ENCODE results near the gene ZNF70. TPM values are rescaled to one million over a fixed set of nuclear protein-coding genes. Genes with fewer than 3 reads are reported as not detected.

Gene ZNF70
- total and polyA plus RNA-seq, 2 experiments from 2014 or later = 2.3 to 5.2 TPM

- no peak for DNase-seq (ENCODE audit: low spot score)
- peaks cover 54% of the 10 kb centered on the region for H3K4me1 ChIP-seq (ENCODE audit: insufficient read depth)
- peak overlapping the region; percentile 78 for H3K27ac ChIP-seq
- H3K4me2 ChIP-seq = peak overlapping the region; percentile 85
- WGBS (ENCODE audit: low lambda C conversion rate, missing lambda C conversion rate) = 57% methylated on average over 4 of the region's 4 CpGs
- H2AFZ ChIP-seq = no peak overlapping the region
- no peaks in the 10 kb centered on the region for H3K36me3 ChIP-seq (replicated peaks; ENCODE audit: insufficient read depth, low read depth)
- H3K4me3 ChIP-seq = no peak overlapping the region
- peaks cover 57% of the 10 kb centered on the region for H4K20me1 ChIP-seq (ENCODE audit: insufficient read depth, poor library complexity, severe bottlenecking)
- H3K27me3 ChIP-seq = no peaks in the 10 kb centered on the region
- TF ChIP-seq EZH2 (IDR thresholded peaks at IDR 0.05; ENCODE audit: borderline replicate concordance) = no peak
- TF ChIP-seq EZH2phosphoT487 (IDR thresholded peaks at IDR 0.05; ENCODE audit: low read depth, severe bottlenecking, unreplicated experiment) = no peak
- TF ChIP-seq, protein P1, sequence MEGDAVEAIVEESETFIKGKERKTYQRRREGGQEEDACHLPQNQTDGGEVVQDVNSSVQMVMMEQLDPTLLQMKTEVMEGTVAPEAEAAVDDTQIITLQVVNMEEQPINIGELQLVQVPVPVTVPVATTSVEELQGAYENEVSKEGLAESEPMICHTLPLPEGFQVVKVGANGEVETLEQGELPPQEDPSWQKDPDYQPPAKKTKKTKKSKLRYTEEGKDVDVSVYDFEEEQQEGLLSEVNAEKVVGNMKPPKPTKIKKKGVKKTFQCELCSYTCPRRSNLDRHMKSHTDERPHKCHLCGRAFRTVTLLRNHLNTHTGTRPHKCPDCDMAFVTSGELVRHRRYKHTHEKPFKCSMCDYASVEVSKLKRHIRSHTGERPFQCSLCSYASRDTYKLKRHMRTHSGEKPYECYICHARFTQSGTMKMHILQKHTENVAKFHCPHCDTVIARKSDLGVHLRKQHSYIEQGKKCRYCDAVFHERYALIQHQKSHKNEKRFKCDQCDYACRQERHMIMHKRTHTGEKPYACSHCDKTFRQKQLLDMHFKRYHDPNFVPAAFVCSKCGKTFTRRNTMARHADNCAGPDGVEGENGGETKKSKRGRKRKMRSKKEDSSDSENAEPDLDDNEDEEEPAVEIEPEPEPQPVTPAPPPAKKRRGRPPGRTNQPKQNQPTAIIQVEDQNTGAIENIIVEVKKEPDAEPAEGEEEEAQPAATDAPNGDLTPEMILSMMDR (IDR thresholded peaks at IDR 0.05; ENCODE audit: poor library complexity) = no peak
- no peaks in the 10 kb centered on the region for H3K9me3 ChIP-seq (ENCODE audit: low read depth)
- H3K79me2 ChIP-seq = peaks cover 68% of the 10 kb centered on the region
- H3K9me2 ChIP-seq (replicated peaks; ENCODE audit: insufficient read depth) = no peaks in the 10 kb centered on the region
These were observed 38.2 kb upstream of the ZNF70 start for GRCh38 chr22:23789121-23789520.

DNA sequence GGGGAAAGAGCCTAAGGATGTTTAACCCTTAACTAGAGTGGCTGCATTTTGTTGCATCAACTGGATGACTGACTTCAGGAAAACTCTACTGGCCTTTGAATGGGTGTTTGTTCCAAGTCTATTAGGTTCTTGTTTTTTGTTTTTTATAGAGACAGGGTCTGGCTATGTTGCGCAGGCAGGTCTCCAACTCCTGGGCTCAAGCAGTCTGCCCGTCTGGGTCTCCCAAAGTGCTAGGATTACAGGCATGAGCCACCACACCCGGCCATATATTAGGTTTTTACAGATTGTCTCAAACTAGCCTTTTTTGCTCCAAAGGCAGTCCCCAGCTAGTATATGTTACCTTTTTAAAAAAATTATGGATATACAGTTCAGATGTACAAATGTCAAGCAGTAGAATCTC, 37.0 kb upstream of the ZNF70 start:
- Histone ChIP-seq H3K79me2 (peaks cover 58% of the 10 kb centered on the region), H2AFZ (no peak overlapping the region), H3K4me1 (ENCODE audit: insufficient read depth) (peaks cover 66% of the 10 kb centered on the region), H4K20me1 (ENCODE audit: insufficient read depth, poor library complexity, severe bottlenecking) (peaks cover 54% of the 10 kb centered on the region), H3K4me2 (peak overlapping the region; percentile 85), H3K27ac (peak overlapping the region; percentile 100), H3K9me3 (ENCODE audit: low read depth) (no peaks in the 10 kb centered on the region), H3K36me3 (replicated peaks; ENCODE audit: insufficient read depth, low read depth) (no peaks in the 10 kb centered on the region), H3K4me3 (peak overlapping the region; percentile 91), H3K9me2 (replicated peaks; ENCODE audit: insufficient read depth) (no peaks in the 10 kb centered on the region), H3K27me3 (no peaks in the 10 kb centered on the region)
- whole genome bisulfite sequencing (ENCODE audit: low lambda C conversion rate, missing lambda C conversion rate) = 23% methylated on average over 3 of the region's 3 CpGs
- TF ChIP-seq EZH2 (IDR thresholded peaks at IDR 0.05; ENCODE audit: borderline replicate concordance) (no peak), EZH2phosphoT487 (IDR thresholded peaks at IDR 0.05; ENCODE audit: low read depth, severe bottlenecking, unreplicated experiment) (no peak)
- TF ChIP-seq, protein P1 (IDR thresholded peaks at IDR 0.05; ENCODE audit: poor library complexity) = no peak
- DNase-seq (ENCODE audit: low spot score) = no peak

- Histone ChIP-seq H3K9me3 (ENCODE audit: low read depth) (no peaks in the 10 kb centered on the region), H3K4me3 (peak overlapping the region; percentile 91), H3K27ac (peak overlapping the region; percentile 100), H3K27me3 (no peaks in the 10 kb centered on the region), H3K4me1 (ENCODE audit: insufficient read depth) (peaks cover 66% of the 10 kb centered on the region), H3K4me2 (peak overlapping the region; percentile 85), H3K36me3 (replicated peaks; ENCODE audit: insufficient read depth, low read depth) (no peaks in the 10 kb centered on the region), H4K20me1 (ENCODE audit: insufficient read depth, poor library complexity, severe bottlenecking) (peaks cover 50% of the 10 kb centered on the region), H3K9me2 (replicated peaks; ENCODE audit: insufficient read depth) (no peaks in the 10 kb centered on the region), H3K79me2 (peaks cover 54% of the 10 kb centered on the region), H2AFZ (no peak overlapping the region)
- no peak for TF ChIP-seq EZH2phosphoT487 (IDR thresholded peaks at IDR 0.05; ENCODE audit: low read depth, severe bottlenecking, unreplicated experiment)
- TF ChIP-seq, protein P1 (IDR thresholded peaks at IDR 0.05; ENCODE audit: poor library complexity) = no peak
- TF ChIP-seq EZH2 (IDR thresholded peaks at IDR 0.05; ENCODE audit: borderline replicate concordance) = no peak
- no peak for DNase-seq (ENCODE audit: low spot score)
- 3% methylated on average over 5 of the region's 5 CpGs for WGBS (ENCODE audit: low lambda C conversion rate, missing lambda C conversion rate)
These were observed 36.6 kb upstream of the ZNF70 start for GRCh38 chr22:23787600-23787896.

Data from hepatocyte (in vitro differentiated cells).